Endothelial cell of umbilical vein (primary cell): Measurements from ENCODE around the gene IRF6. TPM values are rescaled to one million over a fixed set of nuclear protein-coding genes. Genes with fewer than 3 reads are reported as not detected.

Source experiments
- BruUV-seq: library from RNA; stranded (reverse); fragments of 400-500 nt; replicated peaks from 2 replicates; lab custom pipeline; 2021; lab: Mats Ljungman, UMichigan
- CTCF ChIA-PET: fragments of 300-600, 350-600 bp; sonication (Branson Sonifier 250); formaldehyde crosslinking; loops from one replicate; lab custom pipeline; 2021; ENCODE audit warnings: antibody characterized with exemption, inconsistent platforms; lab: Charles Lee
- POLR2A ChIA-PET: fragments of 300-600, 350-600 bp; sonication (Branson Sonifier 250); formaldehyde crosslinking; loops from one replicate; lab custom pipeline; 2021; ENCODE audit warnings: antibody characterized with exemption, inconsistent platforms; lab: Charles Lee
- DNase-seq: peaks from one replicate; pipeline ENCODE4 v3.0.0-alpha.2; 2011; ENCODE audit warnings: low read depth, low spot score
- FAIRE-seq: peaks from 2 replicates; lab custom pipeline; 2011; peaks lifted over from hg19 to GRCh38; lab: Jason Lieb, UNC
- H2AFZ ChIP-seq: 2 replicates; pipeline ENCODE4 v1.6.0; 2012; ENCODE audit warnings: low read depth, low read length, control low read depth, inconsistent platforms
- H3K27ac ChIP-seq: 2 replicates; pipeline ENCODE4 v1.5.1; 2011; ENCODE audit warnings: low read depth, mild to moderate bottlenecking, control low read depth, low read length, moderate library complexity; ENCODE audit not compliant: insufficient read depth
- H3K27me3 ChIP-seq, 2 experiments: 2 replicates each; pipeline versions ENCODE4 v1.6.0 to v1.6.1; 2011; ENCODE audit warnings: low read length in 2 of 2, mixed read lengths in 1 of 2; ENCODE audit not compliant: control insufficient read depth in 2 of 2, insufficient read depth in 2 of 2
- H3K36me3 ChIP-seq, 2 experiments: 2 replicates in 1 of 2; 3 replicates in 1 of 2; pipeline ENCODE4 v1.5.1; 2011; ENCODE audit warnings: low read length in 2 of 2, mild to moderate bottlenecking in 1 of 2, moderate library complexity in 1 of 2; ENCODE audit not compliant: control insufficient read depth in 2 of 2, insufficient read depth in 2 of 2; ENCODE audit errors: extremely low read depth in 1 of 2
- H3K4me1 ChIP-seq: 3 replicates; pipeline ENCODE4 v1.5.1; 2011; ENCODE audit warnings: mild to moderate bottlenecking, low read length; ENCODE audit not compliant: control insufficient read depth, insufficient read depth; ENCODE audit errors: extremely low read depth
- H3K4me2 ChIP-seq: 2 replicates; pipeline ENCODE4 v1.6.1; 2011; ENCODE audit warnings: low read length, control low read depth, mixed read lengths; ENCODE audit not compliant: insufficient read depth
- H3K4me3 ChIP-seq, 3 experiments: fragments of 200-600 bp in 1 of 3; sonication (generic), shearing (Covaris generic) in 1 of 3; replicated peaks in 1 of 3; 2 replicates each; pipeline ENCODE4 v1.5.1; 2011 to 2016; ENCODE audit warnings: control low read depth in 3 of 3, low read length in 3 of 3, mild to moderate bottlenecking in 2 of 3, inconsistent platforms in 1 of 3, low read depth in 1 of 3, moderate library complexity in 1 of 3; ENCODE audit not compliant: insufficient read depth in 1 of 3
- H3K79me2 ChIP-seq: 2 replicates; pipeline ENCODE4 v1.6.0; 2012; ENCODE audit warnings: low read length, inconsistent platforms; ENCODE audit not compliant: control insufficient read depth, insufficient read depth
- H3K9ac ChIP-seq: replicated peaks from 2 replicates; pipeline ENCODE3; 2011; ENCODE audit warnings: low read length, control low read depth; ENCODE audit not compliant: insufficient read depth; ENCODE audit errors: extremely low read depth
- H3K9me1 ChIP-seq: replicated peaks from 3 replicates; pipeline ENCODE4 v1.6.0; 2011; ENCODE audit warnings: mild to moderate bottlenecking, low read length; ENCODE audit not compliant: control insufficient read depth, insufficient read depth; ENCODE audit errors: extremely low read depth
- H3K9me3 ChIP-seq: replicated peaks from 2 replicates; pipeline ENCODE4 v1.5.1; 2012; ENCODE audit warnings: low read length, inconsistent platforms; ENCODE audit not compliant: control insufficient read depth, insufficient read depth
- H4K20me1 ChIP-seq: replicated peaks from 2 replicates; pipeline ENCODE3; 2011; ENCODE audit warnings: mild to moderate bottlenecking, low read length; ENCODE audit not compliant: control insufficient read depth, insufficient read depth; ENCODE audit errors: extremely low read depth
- FOS ChIP-seq: IDR thresholded peaks from 2 replicates; pipeline ENCODE4 v1.6.1; 2011; ENCODE audit warnings: mild to moderate bottlenecking, low read length, moderate library complexity, borderline replicate concordance; ENCODE audit not compliant: insufficient read depth
- GATA2 ChIP-seq: IDR thresholded peaks from 2 replicates; pipeline ENCODE4 v1.7.0; 2011; ENCODE audit warnings: low read depth, mild to moderate bottlenecking, moderate library complexity, mixed read lengths, low read length; ENCODE audit not compliant: insufficient read length, insufficient read depth
- MYC ChIP-seq: IDR thresholded peaks from one replicate; pipeline ENCODE4 v1.6.1; 2011; ENCODE audit warnings: mild to moderate bottlenecking, low read depth, low read length
- POLR2A ChIP-seq: IDR thresholded peaks from 2 replicates; pipeline ENCODE4 v1.6.1; 2012; ENCODE audit warnings: low read depth, mild to moderate bottlenecking, control low read depth, low read length
- dilution Hi-C: fragments of 300-500 bp; cut with MboI; formaldehyde crosslinking; loops from one replicate; pipeline ENCODE4 v1.15.0; 2019; ENCODE audit warnings: low sequenced_read_pairs; ENCODE audit not compliant: extremely low pct_ligation_motif_present
- intact Hi-C: fragments of 100-400 bp; cut with micrococcal nuclease; formaldehyde crosslinking; loops from one replicate; pipeline ENCODE4 v1.10.0; 2022
- polyA plus RNA-seq, 4 experiments: library from polyadenylated mRNA; depleted of rRNA in 3 of 4; stranded (reverse) in 3 of 4; unstranded in 1 of 4; fragments of >200 nt; gene quantifications; 2 replicates each; pipeline versions ENCODE4 v1.2.1 to v1.2.3, GENCODE V29; 2011 to 2012; ENCODE audit warnings: missing spikeins in 1 of 4
- total RNA-seq: library from RNA; stranded (reverse); gene quantifications from 2 replicates; pipeline ENCODE4 v1.2.3, GENCODE V29; 2021
- TF ChIP-seq, protein P1 (sequence below): IDR thresholded peaks from 2 replicates; pipeline ENCODE4 v1.6.1; 2011; ENCODE audit not compliant: insufficient read depth, insufficient read length
- TF ChIP-seq, protein P2 (sequence below), 2 donors: IDR thresholded peaks; 1 replicate in 1 of 2; 2 replicates in 1 of 2; pipeline ENCODE4 v1.5.1; 2011; ENCODE audit warnings: low read length in 2 of 2, mild to moderate bottlenecking in 2 of 2, moderate library complexity in 2 of 2, control low read depth in 1 of 2, inconsistent platforms in 1 of 2, low read depth in 1 of 2; ENCODE audit not compliant: insufficient read depth in 1 of 2; ENCODE audit errors: extremely low read depth in 1 of 2

IRF6 gene
- total and polyA plus RNA-seq, 2 donors (not counting 3 experiments of a cell fraction or from before 2014, with no cell fraction given): 42.0 to 55.8 TPM

DNA sequence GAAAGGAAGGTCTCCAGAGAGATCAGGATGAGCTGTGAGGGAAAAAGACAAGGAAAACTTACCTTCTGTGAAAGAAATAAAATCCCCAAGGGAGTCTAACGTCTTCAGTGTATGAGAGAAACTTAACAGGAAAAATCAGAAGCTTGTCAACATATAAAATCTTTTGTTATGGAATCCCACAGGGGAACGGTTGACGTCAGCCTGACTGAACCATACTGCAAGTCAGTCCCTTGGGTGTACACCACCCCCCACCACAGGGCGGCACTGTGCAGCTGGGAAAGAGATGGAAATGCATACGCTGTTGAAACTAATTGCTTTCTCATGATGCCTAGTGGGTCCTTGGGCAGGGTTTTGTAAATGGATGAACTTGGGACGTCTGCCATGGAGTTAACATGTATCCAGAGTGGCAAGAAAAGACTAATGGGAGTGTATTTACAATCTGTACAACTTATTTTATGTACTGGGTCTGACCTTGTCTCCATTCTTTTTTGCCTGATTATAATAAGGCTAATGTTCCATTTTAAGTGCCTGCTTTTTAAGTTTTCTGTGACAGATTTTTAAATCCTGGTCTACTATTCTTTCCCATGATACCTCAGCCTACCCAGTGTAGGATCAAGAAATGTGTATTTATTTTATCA, 44.5 kb upstream of the IRF6 start:
- CTCF ChIA-PET: interaction anchor here (0.9 to 3.0 kb wide), 15 partner anchors 9 to 281 kb away, joined by 3 to 18 read pairs (median 4); no protein-coding TSS in a partner anchor
- H3K9me3 ChIP-seq: no peaks in the 10 kb centered on the region
- H3K27me3 ChIP-seq: no peaks in the 10 kb centered on the region
- no peak overlapping the region for H2AFZ ChIP-seq
- no peak overlapping the region for H3K27ac ChIP-seq
- dilution Hi-C loops: no loop called here
- peaks cover 3% of the 10 kb centered on the region for H3K9me1 ChIP-seq
- no peaks in the 10 kb centered on the region for H4K20me1 ChIP-seq
- no TSS peak for BruUV-seq
- H3K9ac ChIP-seq: no peak overlapping the region
- TF ChIP-seq GATA2 (no peak), FOS (no peak), POLR2A (no peak), MYC (no peak)
- TF ChIP-seq, protein P1, sequence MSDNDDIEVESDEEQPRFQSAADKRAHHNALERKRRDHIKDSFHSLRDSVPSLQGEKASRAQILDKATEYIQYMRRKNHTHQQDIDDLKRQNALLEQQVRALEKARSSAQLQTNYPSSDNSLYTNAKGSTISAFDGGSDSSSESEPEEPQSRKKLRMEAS: no peak
- TF ChIP-seq, protein P2, sequence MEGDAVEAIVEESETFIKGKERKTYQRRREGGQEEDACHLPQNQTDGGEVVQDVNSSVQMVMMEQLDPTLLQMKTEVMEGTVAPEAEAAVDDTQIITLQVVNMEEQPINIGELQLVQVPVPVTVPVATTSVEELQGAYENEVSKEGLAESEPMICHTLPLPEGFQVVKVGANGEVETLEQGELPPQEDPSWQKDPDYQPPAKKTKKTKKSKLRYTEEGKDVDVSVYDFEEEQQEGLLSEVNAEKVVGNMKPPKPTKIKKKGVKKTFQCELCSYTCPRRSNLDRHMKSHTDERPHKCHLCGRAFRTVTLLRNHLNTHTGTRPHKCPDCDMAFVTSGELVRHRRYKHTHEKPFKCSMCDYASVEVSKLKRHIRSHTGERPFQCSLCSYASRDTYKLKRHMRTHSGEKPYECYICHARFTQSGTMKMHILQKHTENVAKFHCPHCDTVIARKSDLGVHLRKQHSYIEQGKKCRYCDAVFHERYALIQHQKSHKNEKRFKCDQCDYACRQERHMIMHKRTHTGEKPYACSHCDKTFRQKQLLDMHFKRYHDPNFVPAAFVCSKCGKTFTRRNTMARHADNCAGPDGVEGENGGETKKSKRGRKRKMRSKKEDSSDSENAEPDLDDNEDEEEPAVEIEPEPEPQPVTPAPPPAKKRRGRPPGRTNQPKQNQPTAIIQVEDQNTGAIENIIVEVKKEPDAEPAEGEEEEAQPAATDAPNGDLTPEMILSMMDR (IDR thresholded peaks at IDR 0.05; ENCODE audit: extremely low read depth in 1 of 2, insufficient read depth in 1 of 2, low read depth in 1 of 2, low read length in 2 of 2): peak; percentile 70 to 76
- DNase-seq (peak; percentile 59), FAIRE-seq (peak; percentile 72)
- POLR2A ChIA-PET: no interaction called here
- intact Hi-C loops: no loop called here
- H3K36me3 ChIP-seq: peaks cover 17 to 23% of the 10 kb centered on the region in 2 experiments
- no peaks in the 10 kb centered on the region for H3K4me1 ChIP-seq
- H3K4me2 ChIP-seq: no peak overlapping the region
- H3K79me2 ChIP-seq: peaks cover 7% of the 10 kb centered on the region
- H3K4me3 ChIP-seq: no peak overlapping the region
